K562 (cell line): Measurements from ENCODE around the gene HYOU1. TPM values are rescaled to one million over a fixed set of nuclear protein-coding genes. Genes with fewer than 3 reads are reported as not detected.

ENCODE experiments used
- ATAC-seq: fragments of 200-7000 bp; cut with Tn5 transposase; 3 replicates; pipeline ENCODE4 v1.9.1; 2020; ENCODE audit warnings: moderate library complexity
- BruUV-seq: library from RNA; stranded (reverse); fragments of 400-500 nt; replicated peaks from 2 replicates; lab custom pipeline; 2021; lab: Mats Ljungman, UMichigan
- CTCF ChIA-PET: fragments of 300-600 bp; formaldehyde crosslinking; extraction: SDS; loops from one replicate; lab custom pipeline; 2021; ENCODE audit warnings: low intra/inter-chr PET ratio; lab: Yijun Ruan, JAX
- POLR2A ChIA-PET: fragments of 300-600, 350-650 bp; sonication (Branson Sonifier 250); formaldehyde crosslinking; extraction: SDS; loops from one replicate; lab custom pipeline; 2021; ENCODE audit warnings: antibody characterized with exemption, inconsistent platforms; lab: Yijun Ruan, JAX
- DNase-seq, 4 experiments: peaks; one replicate each; pipeline versions ENCODE4 v3.0.0 to v3.0.0-alpha.2; 2011 to 2018; ENCODE audit warnings: low spot score in 3 of 4, mixed read lengths in 3 of 4; ENCODE audit errors: extremely low read depth in 1 of 4
- FAIRE-seq: peaks from 2 replicates; lab custom pipeline; 2011; peaks lifted over from hg19 to GRCh38; lab: Jason Lieb, UNC
- H2AFZ ChIP-seq: 2 replicates; pipeline ENCODE4 v1.6.0; 2011; ENCODE audit warnings: low read depth, low read length, control low read depth, inconsistent platforms
- H3K27ac ChIP-seq: fragments of 200-600 bp; 3 replicates; pipeline ENCODE4 v1.8.0; 2011; ENCODE audit warnings: low read depth, mild to moderate bottlenecking, control low read depth, inconsistent platforms, low read length, moderate library complexity, mixed read lengths; ENCODE audit errors: extremely low read depth
- H3K27me3 ChIP-seq, 2 experiments: fragments of 300-600 bp in 1 of 2; 2 replicates in 1 of 2; 3 replicates in 1 of 2; pipeline versions ENCODE4 v1.6.0 to v1.8.0; 2011; ENCODE audit warnings: inconsistent platforms in 2 of 2, low read length in 2 of 2, mild to moderate bottlenecking in 1 of 2, mixed read lengths in 1 of 2, moderate library complexity in 1 of 2; ENCODE audit not compliant: control insufficient read depth in 2 of 2, insufficient read depth in 2 of 2
- H3K36me3 ChIP-seq: fragments of 300-600 bp; 3 replicates; pipeline ENCODE4 v1.8.0; 2011; ENCODE audit warnings: mild to moderate bottlenecking, low read length, inconsistent platforms; ENCODE audit not compliant: control insufficient read depth, insufficient read depth
- H3K4me1 ChIP-seq, 2 experiments: fragments of 200-600 bp in 1 of 2; replicated peaks in 1 of 2; 2 replicates in 1 of 2; 3 replicates in 1 of 2; pipeline versions ENCODE4 v1.5.1 to v1.8.0; 2011; ENCODE audit warnings: inconsistent platforms in 2 of 2, low read length in 2 of 2, mild to moderate bottlenecking in 1 of 2, mixed read lengths in 1 of 2, moderate library complexity in 1 of 2; ENCODE audit not compliant: control insufficient read depth in 2 of 2, insufficient read depth in 2 of 2
- H3K4me2 ChIP-seq: 2 replicates; pipeline ENCODE4 v1.6.1; 2011; ENCODE audit warnings: low read length, control low read depth, inconsistent platforms, mixed read lengths; ENCODE audit not compliant: insufficient read depth
- H3K4me3 ChIP-seq: fragments of 200-600 bp; sonication (generic), shearing (Covaris generic); 2 replicates; pipeline ENCODE4 v1.5.1; 2016; ENCODE audit warnings: control low read depth, inconsistent platforms
- H3K79me2 ChIP-seq: fragments of 200-600 bp; 3 replicates; pipeline ENCODE4 v1.8.0; 2011; ENCODE audit warnings: low read length, inconsistent platforms; ENCODE audit not compliant: control insufficient read depth, insufficient read depth
- H3K9ac ChIP-seq, 2 experiments: 2 replicates each; pipeline versions ENCODE4 v1.6.0 to v1.6.1; 2011; ENCODE audit warnings: low read depth in 2 of 2, low read length in 2 of 2, control low read depth in 1 of 2, inconsistent platforms in 1 of 2, mild to moderate bottlenecking in 1 of 2, mixed read lengths in 1 of 2; ENCODE audit not compliant: insufficient read depth in 1 of 2
- H3K9me1 ChIP-seq: one replicate; pipeline ENCODE4 v1.6.0; 2011; ENCODE audit warnings: inconsistent platforms, mild to moderate bottlenecking, low read length, moderate library complexity; ENCODE audit not compliant: control insufficient read depth, insufficient read depth
- H3K9me3 ChIP-seq: replicated peaks from 2 replicates; pipeline ENCODE4 v1.5.1; 2011; ENCODE audit warnings: low read depth, low read length, inconsistent platforms; ENCODE audit not compliant: control insufficient read depth, insufficient read depth
- H4K20me1 ChIP-seq: replicated peaks from 2 replicates; pipeline ENCODE4 v1.6.1; 2011; ENCODE audit warnings: low read length, inconsistent platforms, mixed read lengths; ENCODE audit not compliant: control insufficient read depth, insufficient read depth
- NUFIP1 ChIP-seq: fragments of 450-650 bp; IDR thresholded peaks from 2 replicates; pipeline ENCODE4 v1.6.1; 2018; ENCODE audit not compliant: partially characterized antibody
- WGBS: fragments of 100-300 bp; shearing (Covaris generic); methylation state at CpG from one replicate; pipeline ENCODE4 v1.1.6; 2016; ENCODE audit warnings: low coverage, mixed read lengths; ENCODE audit not compliant: insufficient coverage; ENCODE audit errors: missing lambda C conversion rate; 5-methylcytosine and 5-hydroxymethylcytosine counted together
- in situ Hi-C: fragments of 300-500 bp; cut with MboI; formaldehyde crosslinking; loops from 4 replicates; pipeline ENCODE4 v1.15.0; 2018; ENCODE audit warnings: inconsistent platforms, mixed read lengths
- intact Hi-C: fragments of 100-400 bp; cut with micrococcal nuclease; formaldehyde crosslinking; loops from 2 replicates; pipeline ENCODE4 v1.14.2; 2022
- polyA plus RNA-seq, 8 experiments: library from polyadenylated mRNA; depleted of rRNA in 4 of 8; stranded (reverse) in 5 of 8; unstranded in 3 of 8; fragments of >200 nt; fragmentation: Nextera tagmentation in 2 of 8; fragmentation: Illumina TruSeq in 1 of 8; extraction: Ambion mirVana in 2 of 8; extraction: Trizol in 1 of 8; gene quantifications; 2 replicates each; pipeline versions ENCODE4 v1.2.1 to v1.2.3, GENCODE V29; 2011 to 2014; ENCODE audit warnings: inconsistent platforms in 1 of 8, missing spikeins in 1 of 8
- total RNA-seq, 7 experiments: library from RNA; depleted of rRNA in 6 of 7; stranded (reverse); fragments of >200 nt in 6 of 7; fragmentation: Illumina TruSeq in 2 of 7; extraction: Trizol in 2 of 7; gene quantifications; 2 replicates each; pipeline versions ENCODE4 v1.2.1 to v1.2.3, GENCODE V29; 2011 to 2021; ENCODE audit warnings: low replicate concordance in 1 of 7
- TF ChIP-seq, protein P1 (sequence below), 2 experiments: fragments of 450-650 bp; IDR thresholded peaks; 2 replicates each; pipeline ENCODE4 v1.6.1; 2016
- TF ChIP-seq, protein P2 (sequence below): sonication (generic); formaldehyde crosslinking; IDR thresholded peaks from 2 replicates; pipeline ENCODE4 v1.5.0; 2020; ENCODE audit warnings: missing genetic modification reagents

The HYOU1 gene
- total and polyA plus RNA-seq, 9 of the 15 experiments (the other 6 are each of a cell fraction or from before 2014, with no cell fraction given), result 19.5 to 197 (median 128) TPM

DNA sequence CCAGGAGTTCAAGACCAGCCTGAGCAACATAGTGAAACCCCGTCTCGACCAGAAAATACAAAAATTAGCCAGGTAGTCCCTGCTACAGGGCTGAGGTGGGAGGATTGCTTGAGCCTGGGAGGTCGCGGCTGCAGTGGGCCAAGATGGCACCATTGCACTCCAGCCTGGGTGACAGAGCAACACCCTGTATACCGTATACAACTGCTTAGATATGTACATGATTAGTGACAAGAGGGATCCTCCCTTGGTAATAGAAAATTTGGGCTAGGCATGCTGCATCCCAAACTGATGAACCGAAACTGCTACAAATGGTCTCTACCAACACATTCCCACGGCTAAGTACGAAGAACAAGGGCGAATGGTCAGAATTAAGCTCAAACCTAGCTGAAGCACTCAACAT, 14.1 kb downstream of the HYOU1 start:
- FAIRE-seq, result no peak
- Histone ChIP-seq H3K36me3 (peaks cover 37% of the 10 kb centered on the region), H3K9me1 (no peaks in the 10 kb centered on the region), H3K4me3 (no peak overlapping the region), H3K9ac (0 out of 4 replicates have a peak overlapping the region, but pooled peaks of 1 of the 2 experiments have one; percentile 42), H3K27me3 (no peaks in the 10 kb centered on the region), H4K20me1 (no peaks in the 10 kb centered on the region), H3K4me1 (peaks cover 6% of the 10 kb centered on the region in 2 experiments; a peak in 3 of 5 replicates), H2AFZ (no peak overlapping the region), H3K27ac (no peak overlapping the region), H3K9me3 (no peaks in the 10 kb centered on the region), H3K4me2 (no peak overlapping the region), H3K79me2 (no peaks in the 10 kb centered on the region)
- intact Hi-C loops, result no loop called here
- BruUV-seq, result no TSS peak
- in situ Hi-C loops, result no loop called here
- WGBS, result 78% methylated on average over 9 of the region's 9 CpGs
- ChIA-PET CTCF (no interaction called here), POLR2A (interaction anchor here (0.6 to 9.3 kb wide), 8 partner anchors 10 to 78 kb away, joined by 3 to 132 read pairs (median 4); partner anchors contain the start of genes HINFP, HMBS and HYOU1)
- TF ChIP-seq, protein P1, sequence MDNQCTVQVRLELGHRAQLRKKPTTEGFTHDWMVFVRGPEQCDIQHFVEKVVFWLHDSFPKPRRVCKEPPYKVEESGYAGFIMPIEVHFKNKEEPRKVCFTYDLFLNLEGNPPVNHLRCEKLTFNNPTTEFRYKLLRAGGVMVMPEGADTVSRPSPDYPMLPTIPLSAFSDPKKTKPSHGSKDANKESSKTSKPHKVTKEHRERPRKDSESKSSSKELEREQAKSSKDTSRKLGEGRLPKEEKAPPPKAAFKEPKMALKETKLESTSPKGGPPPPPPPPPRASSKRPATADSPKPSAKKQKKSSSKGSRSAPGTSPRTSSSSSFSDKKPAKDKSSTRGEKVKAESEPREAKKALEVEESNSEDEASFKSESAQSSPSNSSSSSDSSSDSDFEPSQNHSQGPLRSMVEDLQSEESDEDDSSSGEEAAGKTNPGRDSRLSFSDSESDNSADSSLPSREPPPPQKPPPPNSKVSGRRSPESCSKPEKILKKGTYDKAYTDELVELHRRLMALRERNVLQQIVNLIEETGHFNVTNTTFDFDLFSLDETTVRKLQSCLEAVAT (IDR thresholded peaks at IDR 0.05), result no peak
- TF ChIP-seq, protein P2, sequence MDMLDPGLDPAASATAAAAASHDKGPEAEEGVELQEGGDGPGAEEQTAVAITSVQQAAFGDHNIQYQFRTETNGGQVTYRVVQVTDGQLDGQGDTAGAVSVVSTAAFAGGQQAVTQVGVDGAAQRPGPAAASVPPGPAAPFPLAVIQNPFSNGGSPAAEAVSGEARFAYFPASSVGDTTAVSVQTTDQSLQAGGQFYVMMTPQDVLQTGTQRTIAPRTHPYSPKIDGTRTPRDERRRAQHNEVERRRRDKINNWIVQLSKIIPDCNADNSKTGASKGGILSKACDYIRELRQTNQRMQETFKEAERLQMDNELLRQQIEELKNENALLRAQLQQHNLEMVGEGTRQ (CRISPR knock-in tag), result no peak
- TF ChIP-seq NUFIP1, result no peak
- peak in 1 of 4 experiments; percentile 3 for DNase-seq
- ATAC-seq, result no peak; the same call in 2 of the 3 replicates
